Vagina (tissue), 2 donors: ENCODE measurements around the gene SCAMP5. TPM values are rescaled to one million over a fixed set of nuclear protein-coding genes. Genes with fewer than 3 reads are reported as not detected.

Experiments
- DNase-seq, 2 donors: peaks; one replicate each; pipeline ENCODE4 v3.0.0-alpha.2; 2017; ENCODE audit errors: extremely low spot score in 2 of 2
- H3K27ac ChIP-seq: fragments of 200-600 bp; sonication (generic); one replicate; pipeline ENCODE4 v1.5.1; 2019
- H3K27me3 ChIP-seq: fragments of 200-600 bp; sonication (generic); one replicate; pipeline ENCODE4 v1.5.1; 2019
- H3K36me3 ChIP-seq, 2 donors: fragments of 200-600 bp; sonication (generic); one replicate each; pipeline ENCODE4 v1.5.1; 2017 to 2019
- H3K4me1 ChIP-seq: fragments of 200-600 bp; sonication (generic); one replicate; pipeline ENCODE4 v1.5.1; 2019
- H3K4me3 ChIP-seq, 2 donors: fragments of 200-600 bp; sonication (generic); 1 replicate in 1 of 2; 2 replicates in 1 of 2; pipeline ENCODE4 v1.5.1; 2016 to 2019
- H3K9me3 ChIP-seq: fragments of 200-600 bp; sonication (generic); one replicate; pipeline ENCODE4 v1.5.1; 2019
- POLR2A ChIP-seq, 2 donors: fragments of 450-650 bp; IDR thresholded peaks; one replicate each; pipeline ENCODE4 v1.6.1; 2017; ENCODE audit warnings: antibody characterized with exemption in 2 of 2, mild to moderate bottlenecking in 2 of 2, moderate library complexity in 2 of 2
- POLR2AphosphoS5 ChIP-seq, 2 donors: sonication (generic); formaldehyde crosslinking; IDR thresholded peaks; one replicate each; pipeline ENCODE4 v1.9.0; 2017; ENCODE audit warnings: antibody characterized with exemption in 2 of 2, mild to moderate bottlenecking in 2 of 2, low read depth in 1 of 2; ENCODE audit not compliant: insufficient read depth in 1 of 2
- intact Hi-C: fragments of 100-400 bp; cut with DNase I; formaldehyde crosslinking; loops from one replicate; pipeline ENCODE4 v1.15.1; 2023
- total RNA-seq: library from RNA; depleted of rRNA; stranded (reverse); fragments of >200 nt; gene quantifications from one replicate; pipeline ENCODE4 v1.2.3, GENCODE V29; 2016
- TF ChIP-seq, protein P1 (sequence below), 3 experiments: fragments of 450-650 bp in 2 of 3; fragments of 200-600 bp in 1 of 3; sonication (generic) in 1 of 3; IDR thresholded peaks; one replicate each; pipeline ENCODE4 v1.5.1; 2017 to 2019; ENCODE audit warnings: antibody characterized with exemption in 3 of 3, mild to moderate bottlenecking in 2 of 3, moderate library complexity in 2 of 3

Gene SCAMP5
- total RNA-seq, 1 donor from 2014 or later = 6.6 TPM

DNA sequence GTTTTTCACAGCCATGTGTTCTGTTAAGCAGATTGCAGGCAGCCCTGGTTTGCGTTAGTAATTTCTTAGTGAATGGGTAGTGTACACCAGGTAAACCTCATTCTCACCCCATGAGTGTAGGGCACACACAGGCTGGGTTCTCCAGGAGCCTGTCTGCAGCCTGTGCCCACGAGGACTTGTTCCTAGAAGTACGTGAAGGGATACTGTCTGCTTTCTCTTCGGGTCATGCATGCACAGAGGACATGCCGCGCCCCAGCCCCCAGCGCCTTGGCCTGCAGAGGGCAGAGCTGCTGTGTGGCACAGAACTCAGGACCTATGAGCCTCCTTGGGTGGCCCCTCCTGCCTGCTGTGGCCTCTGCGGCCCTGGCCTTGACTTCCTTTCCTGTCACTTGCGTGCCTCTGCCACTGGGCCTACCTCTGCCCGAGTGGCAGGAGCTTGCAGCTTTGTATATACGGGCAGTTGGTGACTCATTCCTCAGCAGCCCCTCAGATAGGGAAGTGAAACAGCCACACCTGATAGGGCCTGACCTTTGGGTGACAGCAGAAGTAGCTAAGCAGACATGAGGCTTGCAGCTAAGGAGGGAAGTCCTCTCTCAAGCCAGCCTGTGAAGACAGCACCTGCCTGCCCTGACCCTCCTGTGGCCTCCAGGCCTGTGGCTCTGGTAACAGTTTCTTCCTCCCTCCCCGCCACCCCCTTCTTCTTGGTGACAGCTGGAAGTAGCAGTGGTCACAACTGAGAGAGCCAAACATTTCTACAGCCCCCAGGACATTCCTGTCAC is 47.6 kb downstream of the SCAMP5 start:
- peaks cover 52% of the 10 kb centered on the region for H3K4me1 ChIP-seq
- intact Hi-C loops = loop anchor here (5.0 kb wide), 1 partner anchor 159 kb away; the partner anchor contains the start of gene C15orf39
- H3K27me3 ChIP-seq = no peaks in the 10 kb centered on the region
- TF ChIP-seq, protein P1, sequence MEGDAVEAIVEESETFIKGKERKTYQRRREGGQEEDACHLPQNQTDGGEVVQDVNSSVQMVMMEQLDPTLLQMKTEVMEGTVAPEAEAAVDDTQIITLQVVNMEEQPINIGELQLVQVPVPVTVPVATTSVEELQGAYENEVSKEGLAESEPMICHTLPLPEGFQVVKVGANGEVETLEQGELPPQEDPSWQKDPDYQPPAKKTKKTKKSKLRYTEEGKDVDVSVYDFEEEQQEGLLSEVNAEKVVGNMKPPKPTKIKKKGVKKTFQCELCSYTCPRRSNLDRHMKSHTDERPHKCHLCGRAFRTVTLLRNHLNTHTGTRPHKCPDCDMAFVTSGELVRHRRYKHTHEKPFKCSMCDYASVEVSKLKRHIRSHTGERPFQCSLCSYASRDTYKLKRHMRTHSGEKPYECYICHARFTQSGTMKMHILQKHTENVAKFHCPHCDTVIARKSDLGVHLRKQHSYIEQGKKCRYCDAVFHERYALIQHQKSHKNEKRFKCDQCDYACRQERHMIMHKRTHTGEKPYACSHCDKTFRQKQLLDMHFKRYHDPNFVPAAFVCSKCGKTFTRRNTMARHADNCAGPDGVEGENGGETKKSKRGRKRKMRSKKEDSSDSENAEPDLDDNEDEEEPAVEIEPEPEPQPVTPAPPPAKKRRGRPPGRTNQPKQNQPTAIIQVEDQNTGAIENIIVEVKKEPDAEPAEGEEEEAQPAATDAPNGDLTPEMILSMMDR (IDR thresholded peaks at IDR 0.05) = peak; percentile 8 to 44 (median 13)
- no peak for TF ChIP-seq POLR2AphosphoS5 (IDR thresholded peaks at IDR 0.05; ENCODE audit: insufficient read depth in 1 of 2, low read depth in 1 of 2)
- TF ChIP-seq POLR2A (IDR thresholded peaks at IDR 0.05) = no peak
- H3K4me3 ChIP-seq = peak overlapping the region in 1 of 2 donors; percentile 18
- H3K27ac ChIP-seq = peak overlapping the region; percentile 83
- no peaks in the 10 kb centered on the region for H3K36me3 ChIP-seq
- DNase-seq = peak in 1 of 2 donors; percentile 94
- H3K9me3 ChIP-seq = no peaks in the 10 kb centered on the region

- H3K27ac ChIP-seq = peak overlapping the region; percentile 83
- H3K4me1 ChIP-seq = peaks cover 56% of the 10 kb centered on the region
- H3K36me3 ChIP-seq = no peaks in the 10 kb centered on the region
- no peaks in the 10 kb centered on the region for H3K9me3 ChIP-seq
- DNase-seq = peak in 1 of 2 donors; percentile 99
- intact Hi-C loops = loop anchor here (5.0 kb wide), 1 partner anchor 159 kb away; the partner anchor contains the start of gene C15orf39
- H3K27me3 ChIP-seq = no peaks in the 10 kb centered on the region
- peak overlapping the region in 1 of 2 donors; percentile 18 for H3K4me3 ChIP-seq
- TF ChIP-seq POLR2A (IDR thresholded peaks at IDR 0.05) (peak in 1 of 2 donors; percentile 7), POLR2AphosphoS5 (IDR thresholded peaks at IDR 0.05; ENCODE audit: insufficient read depth in 1 of 2, low read depth in 1 of 2) (peak; percentile 65 to 89)
- TF ChIP-seq, protein P1 (IDR thresholded peaks at IDR 0.05) = peak in 2 of 3 experiments; percentile 7 to 46
Measured at GRCh38 chr15:75043509-75044257, 48.3 kb downstream of the SCAMP5 start.

GRCh38 chr15:75044258-75044878 is 49.0 kb downstream of the SCAMP5 start:
- TF ChIP-seq, protein P1 (IDR thresholded peaks at IDR 0.05) = no peak
- TF ChIP-seq POLR2A (IDR thresholded peaks at IDR 0.05) (no peak), POLR2AphosphoS5 (IDR thresholded peaks at IDR 0.05; ENCODE audit: insufficient read depth in 1 of 2, low read depth in 1 of 2) (no peak)
- intact Hi-C loops = loop anchor here (5.0 kb wide), 1 partner anchor 158 kb away; the partner anchor contains the start of gene C15orf39
- DNase-seq = no peak
- Histone ChIP-seq H3K9me3 (no peaks in the 10 kb centered on the region), H3K27ac (peak overlapping the region; percentile 83), H3K36me3 (no peaks in the 10 kb centered on the region), H3K4me3 (peak overlapping the region in 1 of 2 donors; percentile 18), H3K4me1 (peaks cover 61% of the 10 kb centered on the region), H3K27me3 (no peaks in the 10 kb centered on the region)

DNA sequence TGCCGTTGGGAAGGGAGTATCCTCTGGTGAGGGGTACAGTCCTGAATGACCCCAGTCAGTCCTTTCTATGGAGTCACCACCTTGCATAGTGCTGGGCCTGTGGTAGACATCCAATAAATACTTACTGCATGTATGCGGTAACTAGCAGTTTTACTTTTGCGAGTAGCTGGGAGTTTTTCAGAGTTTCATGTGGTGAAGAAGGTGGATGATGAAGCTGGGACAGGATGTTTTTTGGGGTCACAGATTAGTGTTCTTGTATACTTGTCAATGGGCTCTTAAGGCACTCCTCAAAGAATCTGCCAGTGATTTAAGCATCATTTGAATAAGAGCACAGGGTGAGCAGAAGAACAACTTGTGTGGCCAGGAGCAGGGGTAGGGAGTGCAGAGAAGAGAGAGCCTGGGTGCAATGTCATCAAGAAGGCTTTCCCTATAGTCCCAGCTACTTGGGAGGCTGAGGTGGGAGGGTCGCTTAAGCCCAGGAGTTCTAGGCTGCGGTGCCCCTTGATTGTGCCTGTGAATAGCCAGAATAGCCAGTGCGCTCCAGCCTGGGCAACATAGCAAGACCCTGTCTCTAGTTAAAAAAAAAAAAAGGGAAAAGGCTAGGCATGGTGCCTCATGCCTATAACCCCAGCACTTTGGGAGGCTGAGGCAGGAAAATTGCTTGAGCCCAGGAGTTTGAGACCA is 50.1 kb downstream of the SCAMP5 start:
- Histone ChIP-seq H3K9me3 (no peaks in the 10 kb centered on the region), H3K4me1 (peaks cover 62% of the 10 kb centered on the region), H3K27ac (peak overlapping the region; percentile 83), H3K27me3 (no peaks in the 10 kb centered on the region), H3K36me3 (no peaks in the 10 kb centered on the region), H3K4me3 (no peak overlapping the region)
- no peak for TF ChIP-seq POLR2A (IDR thresholded peaks at IDR 0.05)
- no peak for TF ChIP-seq POLR2AphosphoS5 (IDR thresholded peaks at IDR 0.05; ENCODE audit: insufficient read depth in 1 of 2, low read depth in 1 of 2)
- TF ChIP-seq, protein P1 (IDR thresholded peaks at IDR 0.05) = no peak
- intact Hi-C loops = no loop called here
- no peak for DNase-seq
